Activated T-helper 9 cell treated with anti-CD3 and anti-CD28 coated beads, Interleukin-2, amount 50 U/mL, for 16 hours (primary cell): Measurements from ENCODE around the gene RYR1.
"Not testable (repeated sequence)": the region's sequence is repeated elsewhere in the genome, so short reads cannot be mapped to it uniquely, and the experiment has no call there.

Source experiments
- DNase-seq: peaks from one replicate; pipeline ENCODE4 v3.0.0-alpha.2; 2020; ENCODE audit warnings: low read depth

The RYR1 gene

GRCh38 chr19:38490861-38491260 lies 57.4 kb downstream of the RYR1 start:
- no peak for DNase-seq

DNA sequence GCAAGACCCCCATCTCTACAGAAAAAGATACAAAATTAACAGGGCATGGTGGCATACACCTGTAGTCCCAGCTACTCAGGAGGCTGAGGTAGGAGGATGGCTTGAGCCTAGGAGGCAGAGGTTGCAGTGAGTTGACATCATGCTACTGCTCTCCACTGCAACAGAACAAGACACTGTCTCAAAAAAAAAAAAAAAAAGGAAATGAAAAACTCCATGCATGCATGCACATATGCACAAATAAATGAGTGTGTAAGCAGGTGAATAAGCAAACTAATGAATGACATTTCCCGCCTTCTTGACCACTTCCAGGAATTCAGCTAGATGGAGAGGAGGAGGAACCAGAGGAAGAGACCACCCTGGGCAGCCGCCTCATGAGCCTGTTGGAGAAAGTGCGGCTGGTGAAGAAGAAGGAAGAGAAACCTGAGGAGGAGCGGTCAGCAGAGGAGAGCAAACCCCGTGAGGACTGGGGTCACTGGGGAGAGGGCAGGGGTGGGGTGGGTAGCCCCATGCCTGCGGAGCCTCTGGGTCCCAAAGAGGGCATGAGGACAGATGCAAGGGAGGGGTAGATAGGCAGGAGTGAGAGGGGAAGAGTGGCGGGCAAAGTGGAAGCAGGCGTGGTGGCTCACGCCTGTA lies 58.8 kb downstream of the RYR1 start:
- no peak for DNase-seq

DNA sequence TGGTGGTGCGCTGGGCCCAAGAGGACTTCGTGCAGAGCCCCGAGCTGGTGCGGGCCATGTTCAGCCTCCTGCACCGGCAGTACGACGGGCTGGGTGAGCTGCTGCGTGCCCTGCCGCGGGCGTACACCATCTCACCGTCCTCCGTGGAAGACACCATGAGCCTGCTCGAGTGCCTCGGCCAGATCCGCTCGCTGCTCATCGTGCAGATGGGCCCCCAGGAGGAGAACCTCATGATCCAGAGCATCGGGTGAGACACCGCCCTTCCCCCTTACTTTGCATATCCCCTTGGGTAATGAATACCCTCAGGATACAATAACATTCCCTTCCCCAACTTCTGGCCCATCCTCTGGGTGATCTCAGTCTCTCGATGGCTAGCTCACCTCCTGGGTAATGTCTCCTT lies 60.9 kb downstream of the RYR1 start:
- no peak for DNase-seq

DNA sequence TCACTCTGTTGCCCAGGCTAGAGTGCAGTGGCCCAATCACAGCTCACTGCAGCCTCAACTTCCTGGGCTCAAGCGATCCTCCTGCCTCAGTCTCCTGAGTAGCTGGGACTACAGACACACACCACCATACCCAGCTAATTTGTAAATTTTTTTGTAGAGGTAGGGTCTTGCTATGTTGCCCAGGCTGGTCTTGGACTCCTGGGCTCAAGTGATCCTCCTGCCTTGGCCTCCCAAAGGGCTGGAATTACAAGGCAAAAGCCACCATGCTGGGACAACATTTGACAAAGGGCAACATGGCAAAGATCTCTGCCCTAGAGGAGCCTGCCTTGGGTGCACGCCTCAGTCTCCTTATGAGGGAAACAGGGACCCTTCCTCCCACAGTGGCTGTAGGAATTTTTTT lies 61.9 kb downstream of the RYR1 start:
- not testable (repeated sequence) for DNase-seq

GRCh38 chr19:38496116-38496515 lies 62.6 kb downstream of the RYR1 start:
- DNase-seq, result no peak

- DNase-seq, result no peak
Measured at GRCh38 chr19:38496603-38497487, 63.4 kb downstream of the RYR1 start.

DNA sequence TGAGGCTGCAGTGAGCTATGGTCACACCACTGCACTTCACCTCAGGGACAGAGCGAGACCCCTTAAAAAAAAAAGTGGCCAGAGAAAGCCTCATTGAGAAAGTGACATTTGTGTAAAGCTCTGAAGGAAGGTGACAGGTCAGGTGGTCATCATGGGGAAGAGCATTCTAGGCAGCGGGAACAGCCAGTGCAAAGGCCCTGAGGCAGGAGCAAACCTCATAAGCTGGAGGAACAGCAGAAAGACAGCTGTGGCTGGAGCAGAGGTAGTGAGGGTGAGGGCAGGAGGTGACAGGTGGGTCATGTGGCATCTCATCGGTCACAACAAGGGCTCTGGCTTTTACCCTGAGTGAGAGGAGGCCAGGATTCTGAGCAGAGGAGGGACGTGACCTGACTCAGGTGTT lies 64.4 kb downstream of the RYR1 start:
- no peak for DNase-seq

DNA sequence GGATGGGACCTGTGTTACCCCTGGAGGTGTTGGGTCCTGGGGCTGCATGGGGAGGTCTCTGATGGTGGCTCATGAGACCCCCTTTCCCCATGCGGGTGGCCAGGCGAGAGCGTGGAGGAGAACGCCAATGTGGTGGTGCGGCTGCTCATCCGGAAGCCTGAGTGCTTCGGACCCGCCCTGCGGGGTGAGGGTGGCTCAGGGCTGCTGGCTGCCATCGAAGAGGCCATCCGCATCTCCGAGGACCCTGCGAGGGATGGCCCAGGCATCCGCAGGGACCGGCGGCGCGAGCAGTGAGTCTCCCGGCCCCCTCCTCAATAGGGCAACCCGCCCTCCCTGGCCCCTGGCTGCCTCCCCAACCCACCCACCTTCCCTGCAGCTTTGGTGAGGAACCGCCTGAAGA lies 66.0 kb downstream of the RYR1 start:
- DNase-seq, result no peak

DNA sequence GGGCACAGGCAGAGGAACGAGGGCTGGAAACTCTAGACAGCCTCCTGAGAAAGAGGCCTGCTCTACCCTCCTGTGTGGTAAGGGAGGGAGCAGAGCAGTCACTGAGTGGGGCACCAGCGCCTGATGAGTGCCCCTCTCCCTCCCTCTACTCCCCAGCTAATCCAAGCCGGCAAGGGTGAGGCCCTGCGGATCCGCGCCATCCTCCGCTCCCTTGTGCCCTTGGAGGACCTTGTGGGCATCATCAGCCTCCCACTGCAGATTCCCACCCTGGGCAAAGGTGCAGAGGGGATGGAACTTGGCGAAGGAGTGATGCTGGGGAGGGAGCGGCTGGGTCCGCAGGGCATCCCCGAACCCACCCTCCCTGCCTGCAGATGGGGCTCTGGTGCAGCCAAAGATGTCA lies 67.0 kb downstream of the RYR1 start:
- no peak for DNase-seq

DNA sequence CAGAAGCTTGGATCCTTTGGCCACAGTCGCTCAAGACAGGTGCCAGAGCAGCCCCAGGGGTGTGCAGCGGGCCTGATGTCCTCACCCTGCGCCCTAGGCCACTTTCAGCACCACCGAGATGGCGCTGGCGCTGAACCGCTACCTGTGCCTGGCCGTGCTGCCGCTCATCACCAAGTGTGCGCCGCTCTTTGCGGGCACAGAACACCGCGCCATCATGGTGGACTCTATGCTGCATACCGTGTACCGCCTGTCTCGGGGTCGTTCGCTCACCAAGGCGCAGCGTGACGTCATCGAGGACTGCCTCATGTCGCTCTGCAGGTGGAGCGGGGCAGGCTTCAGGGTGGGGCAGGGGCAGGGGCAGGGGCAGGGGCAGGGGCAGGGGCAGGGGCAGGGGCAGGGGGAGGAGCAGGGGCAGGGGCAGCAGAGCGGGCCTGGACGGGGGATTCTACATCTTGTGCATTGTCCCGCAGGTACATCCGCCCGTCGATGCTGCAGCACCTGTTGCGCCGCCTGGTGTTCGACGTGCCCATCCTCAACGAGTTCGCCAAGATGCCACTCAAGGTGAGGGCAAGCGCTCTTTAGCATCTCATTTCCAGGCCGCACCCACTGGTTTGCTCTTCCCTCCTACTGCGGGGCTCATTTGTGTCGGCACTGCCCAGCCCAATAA lies 69.1 kb downstream of the RYR1 start:
- DNase-seq, result no peak

- no peak for DNase-seq
Measured at GRCh38 chr19:38503077-38503410, 69.6 kb downstream of the RYR1 start.

DNA sequence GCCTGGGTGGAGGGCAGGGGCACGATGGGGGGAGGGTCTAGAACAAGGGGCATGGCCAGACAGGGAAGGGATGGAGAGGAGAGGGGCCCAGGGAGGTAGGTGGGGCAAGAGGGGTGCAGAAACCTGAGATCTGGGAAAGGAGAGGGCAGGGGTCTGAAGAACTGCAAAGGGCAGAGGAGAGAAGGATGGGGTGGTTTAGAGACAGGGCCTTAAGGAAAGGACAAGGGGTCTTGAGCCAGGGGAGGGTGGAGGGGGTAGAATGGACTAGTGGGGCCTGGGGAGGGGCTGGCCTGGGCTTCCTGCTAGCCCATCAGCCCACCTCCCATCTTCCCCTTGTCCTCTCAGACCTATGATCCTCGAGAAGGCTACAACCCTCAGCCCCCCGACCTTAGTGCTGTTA lies 72.5 kb downstream of the RYR1 start:
- DNase-seq, result no peak

- DNase-seq, result no peak
Measured at GRCh38 chr19:38506375-38506722, 72.9 kb downstream of the RYR1 start.

DNA sequence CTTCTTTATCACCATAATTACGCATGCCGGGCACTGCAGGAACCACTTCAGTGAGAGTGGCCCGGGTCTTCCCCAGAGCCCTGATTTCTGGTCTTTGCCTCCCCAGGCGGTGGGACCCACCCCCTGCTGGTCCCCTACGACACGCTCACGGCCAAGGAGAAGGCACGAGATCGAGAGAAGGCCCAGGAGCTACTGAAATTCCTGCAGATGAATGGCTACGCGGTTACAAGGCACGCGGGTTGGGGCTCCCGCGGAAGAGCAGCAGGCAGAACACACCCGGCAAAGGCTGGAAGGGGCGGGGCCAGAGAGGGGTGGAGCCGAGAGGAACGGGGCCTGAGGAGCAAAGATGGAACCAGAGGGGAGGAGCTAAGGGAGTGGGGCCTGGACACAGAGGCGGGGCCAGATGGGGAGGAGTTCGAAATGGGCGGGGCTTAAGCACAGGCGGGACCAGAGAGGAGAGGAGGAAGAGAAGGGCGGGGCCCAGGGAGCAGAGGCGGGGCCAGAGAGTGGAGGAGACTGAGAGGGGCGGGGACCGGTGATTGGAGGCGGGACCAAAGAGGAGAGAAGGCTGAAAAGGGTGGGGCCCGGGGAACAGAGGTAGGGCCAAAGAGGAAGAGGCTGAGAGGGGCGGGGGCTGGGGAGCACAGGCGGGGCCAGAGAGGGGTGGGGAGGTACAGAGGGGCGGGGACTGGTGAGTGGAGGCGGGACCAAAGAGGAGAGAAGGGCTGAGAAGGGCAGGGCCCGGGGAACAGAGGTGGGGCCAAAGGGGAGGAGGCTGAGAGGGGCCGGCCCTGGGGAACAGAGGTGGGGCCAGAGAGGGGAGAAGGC lies 73.4 kb downstream of the RYR1 start:
- peak; percentile 7 for DNase-seq

GRCh38 chr19:38507551-38508127 lies 74.1 kb downstream of the RYR1 start:
- no peak for DNase-seq

- no peak for DNase-seq
Measured at GRCh38 chr19:38508507-38508906, 75.0 kb downstream of the RYR1 start.

DNA sequence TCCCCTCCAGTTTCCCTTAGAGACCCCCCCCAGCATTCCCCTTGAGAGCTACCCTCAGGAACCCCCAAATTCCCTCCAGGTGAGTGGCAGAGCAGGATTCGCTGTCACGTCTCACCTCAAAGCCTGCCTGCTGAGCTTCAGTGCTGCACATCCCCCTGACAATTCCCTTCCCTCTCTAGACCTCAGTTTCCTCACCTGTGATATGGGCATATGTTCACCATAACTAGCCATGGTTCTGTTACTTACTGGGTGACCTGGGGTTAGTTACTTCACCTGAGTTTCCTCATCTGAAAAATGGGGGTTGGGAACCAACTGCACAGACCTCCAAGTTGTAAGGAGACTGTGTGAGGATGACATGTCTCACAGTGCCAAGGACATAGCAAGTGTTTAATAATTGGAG lies 75.5 kb downstream of the RYR1 start:
- no peak for DNase-seq

- no peak for DNase-seq
Measured at GRCh38 chr19:38511074-38511708, 77.7 kb downstream of the RYR1 start.

- DNase-seq, result no peak
Measured at GRCh38 chr19:38512277-38512676, 78.8 kb downstream of the RYR1 start.

GRCh38 chr19:38513156-38513555 lies 79.7 kb downstream of the RYR1 start:
- DNase-seq, result not testable (repeated sequence)

GRCh38 chr19:38513762-38514167 lies 80.3 kb downstream of the RYR1 start:
- no peak for DNase-seq
